ENCODE results near the gene RPS6KA1. TPM values are rescaled to one million over a fixed set of nuclear protein-coding genes. Genes with fewer than 3 reads are reported as not detected.

The RPS6KA1 gene
- total RNA-seq, 1 experiment from 2014 or later, result 60.5 TPM

GRCh38 chr1:26546819-26547218 lies 17.3 kb downstream of the RPS6KA1 start:
- H2AFZ ChIP-seq, result no peak overlapping the region
- H3K27me3 ChIP-seq (ENCODE audit: insufficient read depth, low read depth), result no peaks in the 10 kb centered on the region
- H3K4me3 ChIP-seq, result no peak overlapping the region
- TF ChIP-seq EZH2 (IDR thresholded peaks at IDR 0.05; ENCODE audit: low read depth), result no peak
- H3K4me2 ChIP-seq, result no peak overlapping the region
- no peaks in the 10 kb centered on the region for H3K4me1 ChIP-seq (replicated peaks; ENCODE audit: insufficient read depth)
- no peaks in the 10 kb centered on the region for H3K36me3 ChIP-seq (ENCODE audit: low read depth)
- H3K79me2 ChIP-seq (ENCODE audit: low read depth), result no peaks in the 10 kb centered on the region
- no peak for DNase-seq
- H3K27ac ChIP-seq, result no peak overlapping the region
- no peaks in the 10 kb centered on the region for H3F3A ChIP-seq (ENCODE audit: insufficient read depth, low read depth)
- H4K20me1 ChIP-seq (ENCODE audit: insufficient read depth), result no peaks in the 10 kb centered on the region
- CTCF ChIA-PET, result no interaction called here
- BruUV-seq (replicated peaks), result no TSS peak
- intact Hi-C loops (cut with micrococcal nuclease; ENCODE audit: unreplicated experiment), result no loop called here
- no peaks in the 10 kb centered on the region for H3K9me3 ChIP-seq (ENCODE audit: insufficient read depth, low read depth)
- H3K9me2 ChIP-seq (ENCODE audit: insufficient read depth), result no peaks in the 10 kb centered on the region
- POLR2A ChIA-PET (ENCODE audit: unreplicated experiment), result no interaction called here

DNA sequence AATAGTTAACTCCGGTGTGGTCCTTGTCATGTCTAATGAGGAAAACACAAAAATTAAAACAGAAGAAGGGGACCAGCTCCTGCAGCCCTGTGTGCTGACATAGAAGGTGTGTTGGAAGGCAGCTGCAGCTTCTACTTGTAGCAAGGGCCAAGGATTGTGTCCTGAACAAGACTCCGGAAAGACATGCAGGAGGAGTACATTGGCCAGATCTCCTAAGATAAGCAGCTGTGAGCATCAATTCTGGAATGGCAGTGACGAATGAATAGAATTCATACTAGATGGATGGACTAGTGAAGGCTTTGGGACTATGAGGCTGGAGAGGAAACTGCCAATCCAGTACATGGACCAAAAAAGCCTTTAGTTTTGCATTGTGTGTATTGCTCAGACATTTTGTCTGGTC lies 19.3 kb downstream of the RPS6KA1 start:
- no TSS peak for BruUV-seq (replicated peaks)
- intact Hi-C loops (cut with micrococcal nuclease; ENCODE audit: unreplicated experiment), result no loop called here
- H4K20me1 ChIP-seq (ENCODE audit: insufficient read depth), result no peaks in the 10 kb centered on the region
- no peaks in the 10 kb centered on the region for H3K4me1 ChIP-seq (replicated peaks; ENCODE audit: insufficient read depth)
- no peak overlapping the region for H3K4me3 ChIP-seq
- H3K9me2 ChIP-seq (ENCODE audit: insufficient read depth), result no peaks in the 10 kb centered on the region
- no peak overlapping the region for H2AFZ ChIP-seq
- no peak for TF ChIP-seq EZH2 (IDR thresholded peaks at IDR 0.05; ENCODE audit: low read depth)
- TF ChIP-seq, protein P1, sequence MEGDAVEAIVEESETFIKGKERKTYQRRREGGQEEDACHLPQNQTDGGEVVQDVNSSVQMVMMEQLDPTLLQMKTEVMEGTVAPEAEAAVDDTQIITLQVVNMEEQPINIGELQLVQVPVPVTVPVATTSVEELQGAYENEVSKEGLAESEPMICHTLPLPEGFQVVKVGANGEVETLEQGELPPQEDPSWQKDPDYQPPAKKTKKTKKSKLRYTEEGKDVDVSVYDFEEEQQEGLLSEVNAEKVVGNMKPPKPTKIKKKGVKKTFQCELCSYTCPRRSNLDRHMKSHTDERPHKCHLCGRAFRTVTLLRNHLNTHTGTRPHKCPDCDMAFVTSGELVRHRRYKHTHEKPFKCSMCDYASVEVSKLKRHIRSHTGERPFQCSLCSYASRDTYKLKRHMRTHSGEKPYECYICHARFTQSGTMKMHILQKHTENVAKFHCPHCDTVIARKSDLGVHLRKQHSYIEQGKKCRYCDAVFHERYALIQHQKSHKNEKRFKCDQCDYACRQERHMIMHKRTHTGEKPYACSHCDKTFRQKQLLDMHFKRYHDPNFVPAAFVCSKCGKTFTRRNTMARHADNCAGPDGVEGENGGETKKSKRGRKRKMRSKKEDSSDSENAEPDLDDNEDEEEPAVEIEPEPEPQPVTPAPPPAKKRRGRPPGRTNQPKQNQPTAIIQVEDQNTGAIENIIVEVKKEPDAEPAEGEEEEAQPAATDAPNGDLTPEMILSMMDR (conservative IDR thresholded peaks at IDR 0.05), result no peak
- no peaks in the 10 kb centered on the region for H3K27me3 ChIP-seq (ENCODE audit: insufficient read depth, low read depth)
- no peaks in the 10 kb centered on the region for H3K9me3 ChIP-seq (ENCODE audit: insufficient read depth, low read depth)
- DNase-seq, result no peak
- H3K27ac ChIP-seq, result no peak overlapping the region
- H3F3A ChIP-seq (ENCODE audit: insufficient read depth, low read depth), result no peaks in the 10 kb centered on the region
- H3K79me2 ChIP-seq (ENCODE audit: low read depth), result no peaks in the 10 kb centered on the region
- no peak overlapping the region for H3K4me2 ChIP-seq
- H3K36me3 ChIP-seq (ENCODE audit: low read depth), result no peaks in the 10 kb centered on the region
- ChIA-PET POLR2A (ENCODE audit: unreplicated experiment) (no interaction called here), CTCF (interaction anchor here (0.6 kb wide), 1 partner anchor 50 kb away, joined by 3 read pairs; no protein-coding TSS in a partner anchor)

- Histone ChIP-seq H3K4me3 (no peak overlapping the region), H3K79me2 (ENCODE audit: low read depth) (no peaks in the 10 kb centered on the region), H4K20me1 (ENCODE audit: insufficient read depth) (no peaks in the 10 kb centered on the region), H3K36me3 (ENCODE audit: low read depth) (no peaks in the 10 kb centered on the region), H3F3A (ENCODE audit: insufficient read depth, low read depth) (no peaks in the 10 kb centered on the region), H3K4me2 (no peak overlapping the region), H3K27ac (no peak overlapping the region), H3K9me3 (ENCODE audit: insufficient read depth, low read depth) (no peaks in the 10 kb centered on the region), H2AFZ (no peak overlapping the region), H3K27me3 (ENCODE audit: insufficient read depth, low read depth) (no peaks in the 10 kb centered on the region), H3K9me2 (ENCODE audit: insufficient read depth) (no peaks in the 10 kb centered on the region), H3K4me1 (replicated peaks; ENCODE audit: insufficient read depth) (no peaks in the 10 kb centered on the region)
- CTCF ChIA-PET, result no interaction called here
- TF ChIP-seq EZH2 (IDR thresholded peaks at IDR 0.05; ENCODE audit: low read depth), result no peak
- TF ChIP-seq, protein P1 (conservative IDR thresholded peaks at IDR 0.05), result no peak
- POLR2A ChIA-PET (ENCODE audit: unreplicated experiment), result interaction anchor here (0.6 kb wide), 1 partner anchor 204 kb away, joined by 3 read pairs; no protein-coding TSS in a partner anchor
- no peak for DNase-seq
- intact Hi-C loops (cut with micrococcal nuclease; ENCODE audit: unreplicated experiment), result no loop called here
- BruUV-seq (replicated peaks), result no TSS peak
Observed at GRCh38 chr1:26550946-26551345, 21.4 kb downstream of the RPS6KA1 start.

GRCh38 chr1:26552720-26553119 lies 23.2 kb downstream of the RPS6KA1 start:
- POLR2A ChIA-PET (ENCODE audit: unreplicated experiment), result no interaction called here
- H3K79me2 ChIP-seq (ENCODE audit: low read depth), result no peaks in the 10 kb centered on the region
- no peaks in the 10 kb centered on the region for H4K20me1 ChIP-seq (ENCODE audit: insufficient read depth)
- CTCF ChIA-PET, result no interaction called here
- H3F3A ChIP-seq (ENCODE audit: insufficient read depth, low read depth), result no peaks in the 10 kb centered on the region
- H3K4me3 ChIP-seq, result no peak overlapping the region
- BruUV-seq (replicated peaks), result no TSS peak
- H3K27ac ChIP-seq, result no peak overlapping the region
- no peaks in the 10 kb centered on the region for H3K9me2 ChIP-seq (ENCODE audit: insufficient read depth)
- no peaks in the 10 kb centered on the region for H3K4me1 ChIP-seq (replicated peaks; ENCODE audit: insufficient read depth)
- H3K36me3 ChIP-seq (ENCODE audit: low read depth), result no peaks in the 10 kb centered on the region
- no peaks in the 10 kb centered on the region for H3K27me3 ChIP-seq (ENCODE audit: insufficient read depth, low read depth)
- intact Hi-C loops (cut with micrococcal nuclease; ENCODE audit: unreplicated experiment), result no loop called here
- DNase-seq, result no peak
- H3K4me2 ChIP-seq, result no peak overlapping the region
- no peak overlapping the region for H2AFZ ChIP-seq
- TF ChIP-seq, protein P1 (conservative IDR thresholded peaks at IDR 0.05), result no peak
- TF ChIP-seq EZH2 (IDR thresholded peaks at IDR 0.05; ENCODE audit: low read depth), result no peak
- no peaks in the 10 kb centered on the region for H3K9me3 ChIP-seq (ENCODE audit: insufficient read depth, low read depth)
